Measurements from ENCODE around the gene DGKD.

DNA sequence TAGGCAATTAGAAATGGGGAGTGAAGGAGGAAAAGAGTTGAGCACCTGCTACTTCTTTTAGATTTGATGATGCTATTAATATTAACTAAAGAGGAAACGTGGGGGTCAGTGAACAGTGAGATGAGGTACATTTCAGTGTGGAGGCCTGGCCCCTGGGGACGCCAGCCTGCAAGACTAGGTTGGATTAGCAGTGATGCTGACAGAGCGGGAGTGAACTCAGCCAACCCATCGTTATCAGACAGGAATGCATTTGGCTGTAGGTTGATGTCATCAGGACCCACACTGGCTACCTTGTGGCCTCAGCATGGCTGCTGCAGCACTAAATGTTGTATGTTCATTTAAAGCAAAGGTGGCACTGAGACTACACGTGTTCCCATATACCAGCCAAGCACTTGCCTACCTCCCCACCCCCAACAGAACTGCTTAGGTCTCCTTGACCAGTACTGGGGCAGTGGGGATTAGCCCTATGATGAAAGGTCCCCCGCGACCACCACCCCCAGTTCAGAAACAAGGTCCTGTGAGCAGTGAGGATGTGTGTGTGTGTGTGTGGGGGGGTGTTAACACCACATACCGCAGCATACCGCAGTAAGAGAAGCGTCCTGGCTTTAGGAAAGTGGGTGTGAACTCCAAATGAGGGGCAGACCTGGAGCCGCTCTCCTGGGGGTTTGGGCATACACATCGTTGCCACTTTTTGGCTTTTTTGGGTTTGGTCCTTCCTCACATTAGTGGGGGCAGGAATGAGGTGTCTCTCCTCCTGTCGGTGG, 26.0 kb downstream of the DGKD start:
- no peak for TF ChIP-seq CTCF (IDR thresholded peaks at IDR 0.05; ENCODE audit: insufficient read depth, low read length)
- TF ChIP-seq POLR2AphosphoS5 (IDR thresholded peaks at IDR 0.05; ENCODE audit: low read depth) = no peak
